HG03108 (cell line): Measurements from ENCODE around the gene GATAD1.
"Not testable (repeated sequence)": the region's sequence is repeated elsewhere in the genome, so short reads cannot be mapped to it uniquely, and the experiment has no call there.

Source experiments
- ATAC-seq: cut with Tn5 transposase; IDR thresholded peaks from one replicate; pipeline ENCODE4 v1.9.1; 2021; ENCODE audit warnings: moderate library complexity; ENCODE audit not compliant: unreplicated experiment

GATAD1 gene

GRCh38 chr7:92479146-92479545, 31.9 kb downstream of the GATAD1 start:
- ATAC-seq: not testable (repeated sequence)

GRCh38 chr7:92483624-92484023, 36.3 kb downstream of the GATAD1 start:
- ATAC-seq: not testable (repeated sequence)

GRCh38 chr7:92484226-92484625, 36.9 kb downstream of the GATAD1 start:
- not testable (repeated sequence) for ATAC-seq

- no peak for ATAC-seq
Measured at GRCh38 chr7:92485267-92485892, 38.1 kb downstream of the GATAD1 start.

GRCh38 chr7:92485974-92486373, 38.7 kb downstream of the GATAD1 start:
- ATAC-seq: no peak

- ATAC-seq: no peak
Measured at GRCh38 chr7:92487804-92488203, 40.5 kb downstream of the GATAD1 start.

GRCh38 chr7:92489634-92490033, 42.4 kb downstream of the GATAD1 start:
- ATAC-seq: no peak

- ATAC-seq: no peak
Measured at GRCh38 chr7:92496876-92497275, 49.6 kb downstream of the GATAD1 start.

- no peak for ATAC-seq
Measured at GRCh38 chr7:92498557-92498956, 51.3 kb downstream of the GATAD1 start.

- ATAC-seq: no peak
Measured at GRCh38 chr7:92503767-92504166, 56.5 kb downstream of the GATAD1 start.

GRCh38 chr7:92504563-92504962, 57.3 kb downstream of the GATAD1 start:
- no peak for ATAC-seq

GRCh38 chr7:92506363-92506762, 59.1 kb downstream of the GATAD1 start:
- ATAC-seq: no peak

- ATAC-seq: no peak
Measured at GRCh38 chr7:92508946-92509345, 61.7 kb downstream of the GATAD1 start.
